GM20000 (cell line): Measurements from ENCODE around the gene MOB2.

Experiments used
- DNase-seq: peaks from one replicate; pipeline ENCODE4 v3.0.0; 2012; ENCODE audit warnings: low spot score
- CTCF ChIP-seq: IDR thresholded peaks from 2 replicates; pipeline ENCODE4 v1.5.1; 2012; ENCODE audit warnings: mild to moderate bottlenecking, control low read depth; ENCODE audit errors: extremely low read depth, missing control alignments

The MOB2 gene

GRCh38 chr11:1459764-1460395 is 26.7 kb downstream of the MOB2 start:
- DNase-seq: no peak
- TF ChIP-seq CTCF: no peak

GRCh38 chr11:1459219-1459575 is 27.4 kb downstream of the MOB2 start:
- no peak for DNase-seq
- TF ChIP-seq CTCF: no peak

- DNase-seq: no peak
- no peak for TF ChIP-seq CTCF
Measured at GRCh38 chr11:1458340-1459218, 28.0 kb downstream of the MOB2 start.

GRCh38 chr11:1457856-1458255 is 28.7 kb downstream of the MOB2 start:
- no peak for TF ChIP-seq CTCF
- DNase-seq: no peak

GRCh38 chr11:1457326-1457680 is 29.3 kb downstream of the MOB2 start:
- no peak for TF ChIP-seq CTCF
- DNase-seq: no peak

- no peak for TF ChIP-seq CTCF
- no peak for DNase-seq
Measured at GRCh38 chr11:1456596-1457325, 29.8 kb downstream of the MOB2 start.

GRCh38 chr11:1456176-1456575 is 30.4 kb downstream of the MOB2 start:
- TF ChIP-seq CTCF: no peak
- no peak for DNase-seq
